ENCODE results near the gene SYT17.

DNA sequence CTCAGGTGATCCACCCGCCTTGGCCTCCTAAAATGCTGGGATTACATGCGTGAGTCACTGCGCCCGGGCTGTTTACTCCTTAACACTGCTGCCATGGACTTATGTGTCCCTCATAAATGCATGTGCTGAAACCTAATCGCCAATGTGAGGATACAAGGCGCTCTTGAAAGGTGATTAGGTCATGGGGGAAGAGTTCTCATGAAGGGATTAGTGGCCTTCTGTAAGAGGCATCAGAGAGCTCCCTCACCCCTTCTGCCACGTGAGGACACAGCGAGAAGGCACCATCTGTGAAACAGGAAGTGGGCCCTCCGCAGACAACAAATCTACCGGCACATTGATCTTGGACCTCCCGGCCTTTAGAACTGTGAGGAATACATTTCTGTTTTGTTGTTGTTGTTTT, 35.1 kb upstream of the SYT17 start:
- TF ChIP-seq POLR2A (IDR thresholded peaks at IDR 0.05), result no peak
- TF ChIP-seq, protein P1, sequence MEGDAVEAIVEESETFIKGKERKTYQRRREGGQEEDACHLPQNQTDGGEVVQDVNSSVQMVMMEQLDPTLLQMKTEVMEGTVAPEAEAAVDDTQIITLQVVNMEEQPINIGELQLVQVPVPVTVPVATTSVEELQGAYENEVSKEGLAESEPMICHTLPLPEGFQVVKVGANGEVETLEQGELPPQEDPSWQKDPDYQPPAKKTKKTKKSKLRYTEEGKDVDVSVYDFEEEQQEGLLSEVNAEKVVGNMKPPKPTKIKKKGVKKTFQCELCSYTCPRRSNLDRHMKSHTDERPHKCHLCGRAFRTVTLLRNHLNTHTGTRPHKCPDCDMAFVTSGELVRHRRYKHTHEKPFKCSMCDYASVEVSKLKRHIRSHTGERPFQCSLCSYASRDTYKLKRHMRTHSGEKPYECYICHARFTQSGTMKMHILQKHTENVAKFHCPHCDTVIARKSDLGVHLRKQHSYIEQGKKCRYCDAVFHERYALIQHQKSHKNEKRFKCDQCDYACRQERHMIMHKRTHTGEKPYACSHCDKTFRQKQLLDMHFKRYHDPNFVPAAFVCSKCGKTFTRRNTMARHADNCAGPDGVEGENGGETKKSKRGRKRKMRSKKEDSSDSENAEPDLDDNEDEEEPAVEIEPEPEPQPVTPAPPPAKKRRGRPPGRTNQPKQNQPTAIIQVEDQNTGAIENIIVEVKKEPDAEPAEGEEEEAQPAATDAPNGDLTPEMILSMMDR (IDR thresholded peaks at IDR 0.05), result no peak

Measured in Peyer's patch (tissue), 4 donors.